ENCODE measurements around the gene MMP15. TPM values are rescaled to one million over a fixed set of nuclear protein-coding genes. Genes with fewer than 3 reads are reported as not detected.

The MMP15 gene
- total and polyA plus RNA-seq, 7 experiments from 2014 or later = 0.06 to 0.85 (median 0.47) TPM; not detected in 1

DNA sequence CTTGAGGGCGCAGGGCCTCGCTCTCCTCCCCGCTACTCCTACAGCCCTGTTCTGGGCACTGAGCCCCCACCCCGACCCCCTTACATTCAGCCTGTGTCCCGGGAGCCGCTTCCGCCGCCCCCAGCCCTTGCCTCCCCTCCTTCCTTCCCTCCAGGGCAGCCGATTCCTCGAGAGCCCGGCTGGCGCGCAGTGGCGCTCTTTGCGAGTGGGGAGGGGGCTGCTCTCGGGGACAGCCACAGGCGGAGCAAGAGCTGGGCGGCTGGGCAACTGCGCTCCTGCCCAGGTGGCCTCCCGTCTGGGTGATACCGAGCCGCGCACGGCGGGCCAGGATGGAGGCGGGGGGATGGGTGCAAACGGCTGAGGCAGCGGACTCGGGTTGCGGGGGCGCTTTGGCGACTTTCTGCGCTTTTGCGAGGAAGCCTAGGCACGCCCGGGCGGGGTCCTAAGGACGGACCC is 1.2 kb downstream of the MMP15 start:
- no peak for ATAC-seq

DNA sequence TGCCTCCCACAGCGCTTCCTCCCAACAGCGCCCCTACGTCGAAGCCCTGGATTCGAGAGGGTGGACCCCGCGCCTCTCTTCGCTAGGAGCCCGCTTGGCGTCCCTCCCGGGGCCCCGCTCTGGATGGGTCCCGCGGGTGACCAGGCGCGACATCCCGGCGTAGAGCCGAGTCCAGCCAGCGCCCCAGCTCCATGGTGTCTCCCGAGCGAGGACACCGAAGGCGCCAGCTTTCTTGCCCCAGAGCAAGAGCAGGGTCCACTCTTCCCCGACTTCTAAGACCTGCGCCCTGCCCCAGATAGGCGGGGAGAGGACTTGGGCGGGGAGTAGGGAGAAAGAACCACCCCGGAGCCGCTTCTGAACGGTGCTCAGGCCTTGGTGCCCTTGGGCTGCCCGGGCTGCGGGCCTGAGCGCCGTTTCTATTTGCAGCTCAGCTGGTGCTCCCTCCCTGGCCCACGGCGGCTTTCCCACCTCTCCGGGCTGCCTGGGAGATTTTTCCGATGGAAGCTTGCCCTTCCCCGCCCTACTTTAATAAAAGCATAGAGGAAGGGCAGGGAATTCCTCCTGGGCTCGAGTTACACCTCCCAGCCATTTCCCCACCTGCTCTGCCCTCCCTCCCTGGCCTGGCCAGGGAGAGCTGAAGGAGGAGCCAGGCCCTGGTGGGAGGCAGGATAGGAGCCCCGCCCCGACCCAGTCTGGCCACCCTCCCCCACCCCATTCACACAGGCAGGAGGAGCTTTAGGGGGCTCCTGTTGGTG is 1.8 kb downstream of the MMP15 start:
- ChIA-PET CTCF (interaction anchor here (0.6 kb wide), 1 partner anchor 96 kb away, joined by 3 read pairs; no protein-coding TSS in a partner anchor), POLR2A (interaction anchor here (0.7 kb wide), 1 partner anchor 462 kb away, joined by 3 read pairs; no protein-coding TSS in a partner anchor)
- peak overlapping the region in 5 of 10 donors; percentile 58 to 93 (median 68) for H3K4me3 Mint-ChIP-seq
- peaks cover 0 to 39% (median 3%) of the 10 kb centered on the region in 5 donors for H3K27me3 Mint-ChIP-seq
- no peaks in the 10 kb centered on the region for H3K36me3 ChIP-seq (ENCODE audit: control insufficient read depth in 2 of 3, insufficient read depth in 3 of 3, low read length in 3 of 3)
- H3K4me1 Mint-ChIP-seq = peaks cover 0 to 14% (median 9%) of the 10 kb centered on the region in 7 donors
- no peaks in the 10 kb centered on the region for H3K36me3 Mint-ChIP-seq
- H3K27me3 ChIP-seq (ENCODE audit: control insufficient read depth in 2 of 2, insufficient read depth in 2 of 2, low read length in 2 of 2) = no peaks in the 10 kb centered on the region
- no peak overlapping the region for H3K27ac ChIP-seq (ENCODE audit: low read depth, low read length)
- peaks cover 0 to 1% (median 0%) of the 10 kb centered on the region in 11 donors for H3K9me3 Mint-ChIP-seq
- H3K4me1 ChIP-seq (ENCODE audit: control insufficient read depth in 2 of 2, insufficient read depth in 2 of 2, low read length in 2 of 2) = peaks cover 4 to 9% of the 10 kb centered on the region in 2 donors
- H3K4me3 ChIP-seq (ENCODE audit: low read length) = no peak overlapping the region
- no peak for DNase-seq
- no peaks in the 10 kb centered on the region for H3K9me3 ChIP-seq (ENCODE audit: control insufficient read depth in 2 of 3, low read length in 3 of 3)
- intact Hi-C loops (cut with micrococcal nuclease) = loop anchor here in 1 of 2 donors (10.0 kb wide), 1 partner anchor 607 kb away; no protein-coding TSS in a partner anchor
- H3K27ac Mint-ChIP-seq = no peak overlapping the region
- no peak for ATAC-seq

More for the DNA sequence above, 1.2 kb downstream of the MMP15 start:
- Mint-ChIP-seq H3K27ac (no peak overlapping the region), H3K4me3 (peak overlapping the region; percentile 18 to 93 (median 59)), H3K36me3 (no peaks in the 10 kb centered on the region), H3K27me3 (peaks cover 0 to 39% (median 3%) of the 10 kb centered on the region in 5 donors), H3K4me1 (peaks cover 0 to 14% (median 9%) of the 10 kb centered on the region in 7 donors), H3K9me3 (peaks cover 0 to 1% (median 0%) of the 10 kb centered on the region in 11 donors)
- POLR2A ChIA-PET = no interaction called here
- intact Hi-C loops (cut with micrococcal nuclease) = loop anchor here in 1 of 2 donors (10.0 kb wide), 1 partner anchor 608 kb away; no protein-coding TSS in a partner anchor
- H3K27me3 ChIP-seq (ENCODE audit: control insufficient read depth in 2 of 2, insufficient read depth in 2 of 2, low read length in 2 of 2) = no peaks in the 10 kb centered on the region
- H3K27ac ChIP-seq (ENCODE audit: low read depth, low read length) = no peak overlapping the region
- H3K9me3 ChIP-seq (ENCODE audit: control insufficient read depth in 2 of 3, low read length in 3 of 3) = no peaks in the 10 kb centered on the region
- H3K36me3 ChIP-seq (ENCODE audit: control insufficient read depth in 2 of 3, insufficient read depth in 3 of 3, low read length in 3 of 3) = no peaks in the 10 kb centered on the region
- H3K4me1 ChIP-seq (ENCODE audit: control insufficient read depth in 2 of 2, insufficient read depth in 2 of 2, low read length in 2 of 2) = peaks cover 4 to 9% of the 10 kb centered on the region in 2 donors
- peak overlapping the region; percentile 78 for H3K4me3 ChIP-seq (ENCODE audit: low read length)
- peak in 2 of 9 donors; percentile 2 to 9 for DNase-seq
- CTCF ChIA-PET = interaction anchor here (1.0 kb wide), 1 partner anchor 99 kb away, joined by 3 read pairs; no protein-coding TSS in a partner anchor

DNA sequence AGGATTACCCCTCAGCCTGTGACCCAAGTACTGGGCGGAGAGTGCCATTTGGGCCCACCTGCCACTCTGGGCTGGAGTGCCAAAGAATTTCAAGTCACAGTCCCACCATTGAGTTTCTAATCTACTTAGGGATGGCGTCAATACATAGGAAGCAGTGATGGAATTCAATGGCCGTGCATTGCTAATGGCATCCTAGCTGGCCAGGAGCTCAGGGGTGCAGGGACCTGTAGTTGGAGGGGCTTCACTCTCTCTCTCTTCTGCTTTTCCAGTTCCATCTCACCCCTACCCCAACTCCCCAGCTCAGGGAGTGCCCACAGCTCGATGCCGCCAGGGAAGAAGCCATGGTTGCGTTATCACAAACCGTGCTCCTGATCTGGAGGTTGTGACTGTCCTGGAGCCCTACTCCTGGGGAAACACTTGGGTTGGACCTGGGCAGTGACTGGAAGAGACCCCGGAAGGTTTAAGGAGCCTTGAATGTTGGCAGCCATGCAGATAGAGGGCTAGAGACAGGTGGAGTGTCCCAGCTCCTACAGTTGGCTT is 2.4 kb downstream of the MMP15 start:
- Histone ChIP-seq H3K9me3 (ENCODE audit: control insufficient read depth in 2 of 3, low read length in 3 of 3) (no peaks in the 10 kb centered on the region), H3K27me3 (ENCODE audit: control insufficient read depth in 2 of 2, insufficient read depth in 2 of 2, low read length in 2 of 2) (no peaks in the 10 kb centered on the region), H3K4me3 (ENCODE audit: low read length) (no peak overlapping the region), H3K27ac (ENCODE audit: low read depth, low read length) (no peak overlapping the region), H3K4me1 (ENCODE audit: control insufficient read depth in 2 of 2, insufficient read depth in 2 of 2, low read length in 2 of 2) (peaks cover 4 to 9% of the 10 kb centered on the region in 2 donors), H3K36me3 (ENCODE audit: control insufficient read depth in 2 of 3, insufficient read depth in 3 of 3, low read length in 3 of 3) (no peaks in the 10 kb centered on the region)
- no peak for ATAC-seq
- intact Hi-C loops (cut with micrococcal nuclease) = loop anchor here in 1 of 2 donors (10.0 kb wide), 1 partner anchor 607 kb away; no protein-coding TSS in a partner anchor
- peak overlapping the region in 7 of 10 donors; percentile 20 to 93 (median 56) for H3K4me3 Mint-ChIP-seq
- CTCF ChIA-PET = interaction anchor here (0.6 kb wide), 1 partner anchor 96 kb away, joined by 3 read pairs; no protein-coding TSS in a partner anchor
- H3K36me3 Mint-ChIP-seq = no peaks in the 10 kb centered on the region
- peaks cover 0 to 1% (median 0%) of the 10 kb centered on the region in 11 donors for H3K9me3 Mint-ChIP-seq
- H3K4me1 Mint-ChIP-seq = peaks cover 0 to 14% (median 9%) of the 10 kb centered on the region in 7 donors
- H3K27ac Mint-ChIP-seq = peak overlapping the region in 1 of 9 donors; percentile 70
- POLR2A ChIA-PET = interaction anchor here (0.7 kb wide), 1 partner anchor 462 kb away, joined by 3 read pairs; no protein-coding TSS in a partner anchor
- DNase-seq = no peak
- H3K27me3 Mint-ChIP-seq = peaks cover 0 to 39% (median 3%) of the 10 kb centered on the region in 5 donors

DNA sequence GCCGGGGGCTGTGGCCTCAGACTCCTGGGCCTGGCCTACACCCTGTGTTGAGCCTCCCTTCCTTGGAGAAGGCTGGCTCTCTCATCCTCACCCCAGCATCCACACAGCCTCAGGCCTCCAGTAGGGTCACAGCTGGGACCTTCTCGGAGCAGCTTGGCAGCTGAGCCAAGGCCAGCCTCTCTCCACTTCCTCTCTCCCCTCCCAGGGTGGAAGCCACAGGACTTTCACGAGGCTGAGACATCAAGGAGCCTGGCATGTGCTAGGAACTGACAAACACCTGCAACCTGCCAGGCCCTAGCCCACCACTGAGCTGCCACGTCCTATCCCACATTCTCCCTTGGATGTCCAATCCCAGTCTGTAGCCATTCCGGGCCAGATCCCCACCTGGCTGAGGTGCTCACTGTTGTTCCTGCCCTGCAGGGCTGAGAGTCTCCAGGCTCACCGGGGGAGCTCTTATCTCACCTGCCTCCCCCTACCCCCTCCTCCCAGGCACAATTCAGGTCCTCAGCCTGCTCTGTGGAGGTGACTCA is 3.1 kb downstream of the MMP15 start:
- no peak for ATAC-seq
- H3K27ac ChIP-seq (ENCODE audit: low read depth, low read length) = no peak overlapping the region
- no peaks in the 10 kb centered on the region for H3K36me3 ChIP-seq (ENCODE audit: control insufficient read depth in 2 of 3, insufficient read depth in 3 of 3, low read length in 3 of 3)
- H3K4me3 ChIP-seq (ENCODE audit: low read length) = no peak overlapping the region
- H3K4me1 Mint-ChIP-seq = peaks cover 0 to 14% (median 9%) of the 10 kb centered on the region in 7 donors
- H3K9me3 Mint-ChIP-seq = peaks cover 0 to 1% (median 0%) of the 10 kb centered on the region in 11 donors
- H3K4me1 ChIP-seq (ENCODE audit: control insufficient read depth in 2 of 2, insufficient read depth in 2 of 2, low read length in 2 of 2) = peaks cover 4 to 9% of the 10 kb centered on the region in 2 donors
- H3K9me3 ChIP-seq (ENCODE audit: control insufficient read depth in 2 of 3, low read length in 3 of 3) = no peaks in the 10 kb centered on the region
- no peaks in the 10 kb centered on the region for H3K27me3 ChIP-seq (ENCODE audit: control insufficient read depth in 2 of 2, insufficient read depth in 2 of 2, low read length in 2 of 2)
- CTCF ChIA-PET = no interaction called here
- no peaks in the 10 kb centered on the region for H3K36me3 Mint-ChIP-seq
- peaks cover 0 to 36% (median 3%) of the 10 kb centered on the region in 5 donors for H3K27me3 Mint-ChIP-seq
- peak overlapping the region in 1 of 10 donors; percentile 33 for H3K4me3 Mint-ChIP-seq
- no peak for DNase-seq
- intact Hi-C loops (cut with micrococcal nuclease) = loop anchor here in 1 of 2 donors (10.0 kb wide), 1 partner anchor 606 kb away; no protein-coding TSS in a partner anchor
- H3K27ac Mint-ChIP-seq = no peak overlapping the region
- POLR2A ChIA-PET = interaction anchor here (0.5 kb wide), 1 partner anchor 186 kb away, joined by 3 read pairs; no protein-coding TSS in a partner anchor

DNA sequence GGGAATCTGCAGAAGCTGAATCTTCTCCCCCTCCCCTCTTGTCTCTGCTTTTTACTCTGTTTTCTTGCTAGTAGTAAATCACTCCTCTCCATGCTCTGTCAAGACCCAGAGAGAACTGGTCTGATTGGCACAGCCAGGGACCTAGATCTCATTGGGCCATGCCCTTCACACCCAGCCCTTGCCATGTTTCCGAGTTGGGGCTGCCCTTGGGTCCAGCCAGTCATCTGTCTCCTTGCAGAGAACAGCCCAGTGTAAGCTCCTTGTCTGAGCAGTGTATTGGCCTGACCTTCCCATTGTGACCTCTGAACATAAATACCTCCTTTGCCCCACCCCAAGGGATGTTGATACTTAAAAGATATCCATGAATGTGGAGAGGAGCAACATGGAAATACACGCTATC is 3.9 kb downstream of the MMP15 start:
- Mint-ChIP-seq H3K4me3 (peak overlapping the region in 1 of 10 donors; percentile 6), H3K4me1 (peaks cover 0 to 13% (median 8%) of the 10 kb centered on the region in 7 donors), H3K27me3 (peaks cover 0 to 28% (median 3%) of the 10 kb centered on the region in 5 donors), H3K27ac (no peak overlapping the region), H3K36me3 (no peaks in the 10 kb centered on the region), H3K9me3 (peaks cover 0 to 1% (median 0%) of the 10 kb centered on the region in 11 donors)
- CTCF ChIA-PET = no interaction called here
- POLR2A ChIA-PET = no interaction called here
- peaks cover 4 to 6% of the 10 kb centered on the region in 2 donors for H3K4me1 ChIP-seq (ENCODE audit: control insufficient read depth in 2 of 2, insufficient read depth in 2 of 2, low read length in 2 of 2)
- H3K4me3 ChIP-seq (ENCODE audit: low read length) = no peak overlapping the region
- H3K36me3 ChIP-seq (ENCODE audit: control insufficient read depth in 2 of 3, insufficient read depth in 3 of 3, low read length in 3 of 3) = no peaks in the 10 kb centered on the region
- no peaks in the 10 kb centered on the region for H3K9me3 ChIP-seq (ENCODE audit: control insufficient read depth in 2 of 3, low read length in 3 of 3)
- no peaks in the 10 kb centered on the region for H3K27me3 ChIP-seq (ENCODE audit: control insufficient read depth in 2 of 2, insufficient read depth in 2 of 2, low read length in 2 of 2)
- ATAC-seq = no peak
- no peak for DNase-seq
- intact Hi-C loops (cut with micrococcal nuclease) = loop anchor here in 1 of 2 donors (10.0 kb wide), 1 partner anchor 605 kb away; no protein-coding TSS in a partner anchor
- no peak overlapping the region for H3K27ac ChIP-seq (ENCODE audit: low read depth, low read length)

DNA sequence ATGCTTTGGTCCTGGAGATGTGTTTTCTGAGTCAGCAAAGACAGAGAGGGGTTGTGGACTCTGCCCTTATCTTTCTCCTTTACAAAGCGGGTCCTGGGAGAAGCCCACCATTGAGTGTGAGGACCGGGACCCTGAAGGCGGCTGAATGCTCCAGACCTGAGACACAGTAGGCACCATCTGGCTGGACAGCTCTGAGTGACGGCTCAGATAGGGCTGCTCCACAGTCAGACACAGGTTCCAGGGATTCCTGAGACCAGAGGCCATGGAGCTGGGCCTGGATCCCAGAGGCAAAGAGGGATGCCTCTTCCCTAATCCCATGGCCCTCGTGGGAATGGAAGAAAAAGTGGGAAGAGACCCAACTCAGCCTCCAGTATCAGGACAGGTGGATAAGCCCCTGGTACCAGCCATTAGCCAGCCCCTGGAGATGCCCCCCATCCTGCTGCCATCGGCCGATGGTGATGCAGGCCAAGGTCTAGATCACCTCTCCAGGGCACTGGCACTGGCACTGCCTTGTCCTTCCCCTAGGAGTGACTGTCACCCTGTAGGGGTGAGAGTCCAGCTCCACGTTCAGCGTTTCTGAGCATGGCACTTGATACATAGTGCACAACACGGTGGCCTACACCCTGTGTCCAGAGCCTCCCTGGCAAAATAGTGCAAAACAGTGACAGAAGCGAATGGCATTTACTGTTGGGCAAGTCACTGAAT is 4.7 kb downstream of the MMP15 start:
- Mint-ChIP-seq H3K27ac (no peak overlapping the region), H3K4me3 (no peak overlapping the region), H3K27me3 (peaks cover 0 to 21% (median 3%) of the 10 kb centered on the region in 5 donors), H3K4me1 (peaks cover 0 to 6% (median 0%) of the 10 kb centered on the region in 7 donors), H3K36me3 (no peaks in the 10 kb centered on the region), H3K9me3 (peaks cover 0 to 1% (median 0%) of the 10 kb centered on the region in 11 donors)
- Histone ChIP-seq H3K4me3 (ENCODE audit: low read length) (no peak overlapping the region), H3K9me3 (ENCODE audit: control insufficient read depth in 2 of 3, low read length in 3 of 3) (no peaks in the 10 kb centered on the region), H3K36me3 (ENCODE audit: control insufficient read depth in 2 of 3, insufficient read depth in 3 of 3, low read length in 3 of 3) (no peaks in the 10 kb centered on the region), H3K27ac (ENCODE audit: low read depth, low read length) (no peak overlapping the region), H3K27me3 (ENCODE audit: control insufficient read depth in 2 of 2, insufficient read depth in 2 of 2, low read length in 2 of 2) (no peaks in the 10 kb centered on the region), H3K4me1 (ENCODE audit: control insufficient read depth in 2 of 2, insufficient read depth in 2 of 2, low read length in 2 of 2) (no peaks in the 10 kb centered on the region)
- intact Hi-C loops (cut with micrococcal nuclease) = no loop called here
- ChIA-PET POLR2A (no interaction called here), CTCF (interaction anchor here (0.6 kb wide), 1 partner anchor 253 kb away, joined by 3 read pairs; no protein-coding TSS in a partner anchor)
- DNase-seq (no peak), ATAC-seq (no peak)

Measured in naive thymus-derived CD4-positive, alpha-beta T cell (primary cell).